ENCODE measurements around the gene VPS37B.
"Not testable (repeated sequence)": the region's sequence is repeated elsewhere in the genome, so short reads cannot be mapped to it uniquely, and the experiment has no call there.

Gene VPS37B, protein sequence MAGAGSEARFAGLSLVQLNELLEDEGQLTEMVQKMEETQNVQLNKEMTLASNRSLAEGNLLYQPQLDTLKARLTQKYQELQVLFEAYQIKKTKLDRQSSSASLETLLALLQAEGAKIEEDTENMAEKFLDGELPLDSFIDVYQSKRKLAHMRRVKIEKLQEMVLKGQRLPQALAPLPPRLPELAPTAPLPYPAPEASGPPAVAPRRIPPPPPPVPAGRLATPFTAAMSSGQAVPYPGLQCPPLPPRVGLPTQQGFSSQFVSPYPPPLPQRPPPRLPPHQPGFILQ

DNA sequence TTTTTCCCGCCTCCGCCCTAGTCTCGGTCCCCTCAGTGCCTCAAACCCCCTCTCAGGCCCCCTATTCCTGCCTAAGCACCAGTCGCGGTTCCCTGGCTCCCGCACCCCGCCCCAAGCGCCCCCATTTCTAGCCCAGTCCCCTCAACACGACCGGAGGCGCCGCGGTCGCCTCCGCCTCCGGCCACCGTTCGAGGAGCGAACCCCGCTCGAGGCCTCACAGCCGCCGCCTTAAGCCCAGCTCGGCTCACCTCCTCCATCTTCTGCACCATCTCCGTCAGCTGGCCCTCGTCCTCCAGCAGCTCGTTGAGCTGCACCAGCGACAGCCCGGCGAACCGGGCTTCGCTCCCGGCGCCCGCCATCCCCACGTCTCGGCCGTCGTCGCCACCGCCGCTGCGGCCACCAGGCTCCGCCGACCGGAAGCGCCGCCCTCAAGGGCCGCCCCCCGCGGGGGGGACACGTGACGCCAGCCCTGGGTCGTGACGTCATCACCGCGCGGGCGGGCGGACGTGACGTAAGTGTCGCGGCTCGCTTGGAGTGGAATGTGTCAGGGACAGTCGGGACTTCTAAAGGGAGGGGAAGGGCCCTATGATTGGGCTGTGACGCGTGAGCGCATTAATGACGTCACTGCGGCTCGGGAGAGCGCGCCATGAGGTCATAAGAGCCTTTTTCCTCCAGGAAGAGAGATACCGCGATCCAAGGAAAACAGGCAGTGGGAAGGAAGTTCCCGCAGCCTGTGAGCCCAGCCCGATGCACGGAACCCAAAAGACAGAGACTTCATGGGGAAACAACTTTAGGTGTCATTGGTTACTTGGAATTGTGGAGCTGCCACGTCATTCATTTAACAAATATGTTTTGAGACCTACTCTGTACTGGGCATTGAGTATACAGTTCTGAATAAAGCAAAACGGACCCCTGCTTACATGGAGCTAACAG, at the start of gene VPS37B:
Gene VPS37B, minus strand, starts transcription at position 421 of the 933 bp plus-strand sequence. Its CDS starts 62 bp downstream, at position 359.
- ATAC-seq: peak; percentile 72
- peak; percentile 85 to 94 for DNase-seq
- Mint-ChIP-seq H3K27me3 (no peaks in the 10 kb centered on the region), H3K4me3 (peak within 1 kb of the TSS; percentile 88 to 94), H3K9me3 (peaks cover 7 to 9% of the 10 kb centered on the region in 2 donors), H3K27ac (peak within 1 kb of the TSS; percentile 84 to 96), H3K4me1 (peaks cover 99% of the 10 kb centered on the region)

DNA sequence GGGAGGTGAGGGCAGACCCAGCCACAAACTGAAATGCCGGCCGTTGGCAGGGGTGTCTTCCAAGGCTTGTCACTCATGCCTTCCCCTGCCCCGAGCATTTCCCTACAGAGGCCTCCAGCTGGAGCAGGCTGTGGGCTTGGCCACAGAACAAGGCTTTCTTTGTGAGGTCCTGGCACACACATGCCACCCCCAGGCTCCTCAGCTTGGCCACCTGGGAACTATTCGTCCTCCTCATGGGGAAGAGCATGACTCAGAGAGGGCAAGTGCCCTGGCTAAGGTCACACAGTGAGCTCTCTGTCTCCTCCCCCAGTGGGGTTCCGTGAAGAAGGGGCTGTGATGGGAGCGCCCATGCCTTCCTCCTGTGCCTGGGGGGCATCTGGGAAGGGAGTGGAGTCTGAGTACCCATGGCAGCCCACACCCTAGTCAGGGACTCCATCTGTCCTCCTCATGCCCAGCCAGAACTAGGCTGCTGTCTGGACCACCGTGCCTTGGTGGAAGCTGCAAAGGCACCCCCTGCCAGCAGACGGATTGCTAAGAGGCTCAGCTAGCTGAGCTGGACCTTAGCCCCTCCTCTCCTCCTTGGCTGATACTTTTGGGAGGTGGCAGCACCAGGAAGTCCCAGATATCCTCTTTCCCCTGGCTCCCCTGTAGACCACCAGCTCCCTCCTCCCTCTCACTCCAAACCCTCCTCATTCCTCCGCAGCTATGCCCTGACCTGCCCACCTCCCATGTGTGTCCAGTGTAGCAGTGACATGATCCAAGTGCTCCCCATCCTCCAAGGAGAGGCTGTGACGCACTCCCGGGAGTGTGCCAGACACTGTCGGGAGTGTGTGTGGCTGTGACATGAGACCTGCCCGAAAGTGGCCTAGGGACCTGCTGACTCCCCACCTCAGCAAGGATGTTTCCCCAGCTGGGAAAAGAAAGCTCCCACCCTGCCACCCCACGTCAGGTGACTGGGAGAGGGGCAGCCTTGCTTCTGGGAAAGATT, 49.0 kb upstream of the VPS37B start:
- DNase-seq (no peak), ATAC-seq (no peak)
- no peaks in the 10 kb centered on the region for H3K27me3 Mint-ChIP-seq
- H3K27ac Mint-ChIP-seq: peak overlapping the region; percentile 35 to 75
- peaks cover 49% of the 10 kb centered on the region for H3K4me1 Mint-ChIP-seq
- H3K9me3 Mint-ChIP-seq: no peaks in the 10 kb centered on the region
- H3K4me3 Mint-ChIP-seq: no peak overlapping the region

DNA sequence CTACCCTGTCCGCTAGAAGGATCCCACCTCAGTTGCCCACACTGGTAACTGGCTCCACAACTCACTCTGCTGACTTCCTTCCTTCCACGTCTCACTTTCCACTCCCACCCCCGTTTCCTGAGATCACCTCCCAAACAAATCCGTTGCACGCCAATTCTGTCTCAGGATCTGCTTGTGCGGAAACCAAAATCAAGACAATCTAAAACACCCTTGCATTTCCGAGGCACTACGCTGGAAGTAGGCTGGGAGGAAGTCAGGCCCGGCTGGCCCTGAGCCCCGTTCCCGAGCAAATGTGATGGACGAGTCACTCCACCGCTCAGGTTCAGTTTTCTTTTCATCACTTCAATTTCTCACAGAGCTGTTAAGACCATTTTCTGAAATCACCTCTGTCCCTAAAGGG, 47.3 kb upstream of the VPS37B start:
- no peak for ATAC-seq
- Mint-ChIP-seq H3K4me3 (no peak overlapping the region), H3K27ac (no peak overlapping the region), H3K27me3 (no peaks in the 10 kb centered on the region), H3K9me3 (no peaks in the 10 kb centered on the region), H3K4me1 (peaks cover 46% of the 10 kb centered on the region)
- no peak for DNase-seq

DNA sequence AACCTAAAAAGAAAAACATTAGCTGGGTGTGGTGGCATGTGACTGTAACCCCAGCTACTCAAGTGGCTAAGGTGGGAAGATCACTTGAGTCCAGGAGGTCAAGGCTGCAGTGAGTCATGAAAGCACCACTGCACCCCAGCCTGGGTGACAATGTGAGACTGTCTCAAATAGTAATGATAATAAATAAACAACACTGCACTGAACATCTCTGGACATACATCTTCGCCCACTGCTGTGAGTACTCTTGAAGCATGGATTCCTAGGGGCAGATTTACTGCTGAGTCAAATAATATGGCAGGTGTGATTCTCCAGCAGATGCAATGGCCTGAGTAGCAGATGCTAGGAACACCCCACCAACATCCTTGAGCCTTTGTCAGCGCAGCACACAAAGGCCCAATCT, 46.7 kb upstream of the VPS37B start:
- DNase-seq (no peak), ATAC-seq (no peak)
- Mint-ChIP-seq H3K4me3 (no peak overlapping the region), H3K27ac (no peak overlapping the region), H3K9me3 (no peaks in the 10 kb centered on the region), H3K27me3 (no peaks in the 10 kb centered on the region), H3K4me1 (peaks cover 40% of the 10 kb centered on the region)

DNA sequence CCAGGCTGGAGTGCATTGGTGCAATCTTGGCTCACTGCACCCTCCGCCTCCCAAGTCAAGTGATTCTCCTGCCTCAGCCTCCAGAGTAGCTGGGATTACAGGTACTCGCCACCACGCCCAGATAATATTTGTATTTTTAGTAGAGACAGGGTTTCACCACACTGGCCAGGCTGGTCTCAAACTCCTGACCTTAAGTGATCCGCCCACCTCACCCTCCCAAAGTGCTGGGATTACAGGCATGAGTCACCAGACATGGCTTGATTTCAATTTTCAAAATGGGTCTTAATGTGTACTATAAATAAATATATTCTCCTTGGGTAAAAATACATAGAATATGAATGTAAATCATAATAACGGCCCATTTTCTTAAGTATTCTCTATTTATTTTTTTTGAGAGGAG, 45.4 kb upstream of the VPS37B start:
- not testable (repeated sequence) for ATAC-seq, H3K27me3 Mint-ChIP-seq, DNase-seq, H3K4me3 Mint-ChIP-seq, H3K27ac Mint-ChIP-seq, H3K9me3 Mint-ChIP-seq
- peaks cover 27% of the 10 kb centered on the region for H3K4me1 Mint-ChIP-seq

DNA sequence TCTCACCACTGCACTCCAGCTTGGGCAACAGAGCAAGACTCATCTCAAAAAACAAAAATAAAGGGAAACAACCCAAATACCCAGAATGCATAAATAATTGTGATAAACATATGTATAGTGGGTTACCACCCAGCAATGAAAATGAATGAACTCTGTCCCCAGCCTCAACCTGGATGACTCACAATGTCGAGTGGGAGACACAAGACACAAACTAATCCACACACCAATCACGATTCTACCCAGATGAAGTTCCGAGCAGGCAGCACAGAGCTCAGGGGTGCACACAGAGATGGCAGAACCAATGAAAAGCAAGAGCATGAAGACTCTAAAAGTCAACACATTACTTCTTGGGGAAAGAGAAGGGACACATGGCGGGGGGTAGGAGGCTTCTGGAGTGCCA, 43.2 kb upstream of the VPS37B start:
- H3K27me3 Mint-ChIP-seq: no peaks in the 10 kb centered on the region
- ATAC-seq (no peak), DNase-seq (no peak)
- peaks cover 12% of the 10 kb centered on the region for H3K4me1 Mint-ChIP-seq
- peak overlapping the region in 1 of 2 donors; percentile 69 for H3K27ac Mint-ChIP-seq
- H3K9me3 Mint-ChIP-seq: no peaks in the 10 kb centered on the region
- H3K4me3 Mint-ChIP-seq: no peak overlapping the region

DNA sequence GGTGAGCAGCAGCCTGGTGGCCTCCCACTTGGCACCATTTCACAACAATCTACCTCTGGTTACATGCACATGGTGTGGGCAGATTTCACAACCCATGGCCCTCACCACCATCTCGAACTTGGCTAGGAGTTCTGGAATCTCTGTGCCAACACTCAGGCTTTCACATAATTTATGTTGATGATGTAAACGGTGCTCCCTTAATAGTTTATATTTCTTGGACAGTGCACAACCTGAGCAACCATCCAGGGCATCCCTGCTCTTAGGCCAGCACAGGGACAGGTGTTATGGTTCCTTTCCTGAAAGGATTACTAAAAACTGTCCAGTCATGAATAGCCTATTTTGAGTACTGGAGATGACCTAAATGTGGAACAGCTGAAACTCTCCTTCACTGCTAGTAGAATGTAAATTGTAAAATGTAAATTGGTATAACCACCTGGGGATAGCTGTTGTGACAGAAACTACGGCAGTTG, 41.7 kb upstream of the VPS37B start:
- H3K27ac Mint-ChIP-seq: peak overlapping the region in 1 of 2 donors; percentile 20

DNA sequence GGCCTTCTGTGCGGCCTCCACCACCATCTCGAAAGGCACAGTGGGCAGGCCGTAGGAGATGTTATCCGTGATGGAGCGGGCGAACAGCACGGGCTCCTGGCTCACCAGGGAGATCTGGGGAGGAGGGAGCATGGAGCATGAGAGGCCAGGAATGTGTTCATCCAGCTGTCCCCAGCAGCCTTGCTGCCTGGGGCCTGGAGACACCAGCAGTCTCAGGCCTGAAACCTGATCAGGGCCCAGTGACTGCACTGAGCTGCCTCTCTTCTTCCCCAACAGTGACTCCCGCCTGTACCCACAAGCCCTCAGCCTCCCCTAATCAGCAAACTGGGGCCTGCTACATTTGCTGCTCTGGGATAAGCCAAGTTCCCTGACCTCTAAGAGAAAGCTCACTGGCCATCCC, 39.4 kb upstream of the VPS37B start:
- Mint-ChIP-seq H3K4me1 (no peaks in the 10 kb centered on the region), H3K4me3 (no peak overlapping the region), H3K27ac (no peak overlapping the region), H3K9me3 (no peaks in the 10 kb centered on the region), H3K27me3 (no peaks in the 10 kb centered on the region)
- no peak for DNase-seq
- ATAC-seq: no peak

More for the DNA sequence above, 41.7 kb upstream of the VPS37B start:
- Mint-ChIP-seq H3K9me3 (no peaks in the 10 kb centered on the region), H3K4me3 (no peak overlapping the region), H3K4me1 (peaks cover under 1% of the 10 kb centered on the region), H3K27me3 (no peaks in the 10 kb centered on the region)
- DNase-seq (no peak), ATAC-seq (no peak)

DNA sequence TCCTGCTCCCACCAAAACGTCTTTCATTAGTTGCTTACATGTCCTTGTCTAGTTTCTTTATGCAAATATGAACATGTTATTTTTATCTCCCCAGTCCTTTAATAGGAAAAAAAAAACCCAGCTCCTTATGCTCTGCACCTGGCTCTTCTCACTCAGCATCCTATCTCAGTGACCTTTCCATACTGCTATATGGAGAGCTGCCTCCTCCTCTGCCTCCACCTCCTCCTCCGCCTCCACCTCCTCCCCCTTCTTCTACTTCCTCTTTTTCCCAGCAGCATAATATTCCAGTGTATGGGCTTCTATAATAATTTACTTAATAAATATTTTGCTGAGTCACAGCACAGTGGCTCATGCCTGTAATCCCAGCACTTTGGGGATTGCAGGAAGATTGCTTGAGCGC, 38.8 kb upstream of the VPS37B start:
- no peaks in the 10 kb centered on the region for H3K27me3 Mint-ChIP-seq
- no peak overlapping the region for H3K27ac Mint-ChIP-seq
- DNase-seq (no peak), ATAC-seq (no peak)
- H3K9me3 Mint-ChIP-seq: no peaks in the 10 kb centered on the region
- H3K4me1 Mint-ChIP-seq: no peaks in the 10 kb centered on the region
- H3K4me3 Mint-ChIP-seq: no peak overlapping the region

DNA sequence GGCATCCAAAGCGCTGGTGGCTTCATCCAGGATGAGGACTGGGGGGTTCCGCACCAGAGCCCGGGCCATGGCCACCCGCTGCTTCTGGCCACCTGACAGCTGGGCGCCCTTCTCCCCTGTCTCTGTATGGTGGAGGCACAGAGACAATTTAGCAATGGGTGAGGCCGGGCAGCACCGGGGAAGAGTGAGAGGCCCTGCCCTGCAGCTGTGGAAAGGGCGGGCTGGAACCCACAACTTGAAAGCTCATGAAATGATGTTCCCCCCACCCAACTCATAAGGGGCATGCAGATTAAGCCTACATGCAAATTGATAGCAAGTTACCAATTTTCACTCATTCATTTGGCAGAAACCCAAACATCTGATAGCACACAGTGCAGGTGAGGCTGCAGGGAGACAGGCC, 36.3 kb upstream of the VPS37B start:
- no peak overlapping the region for H3K4me3 Mint-ChIP-seq
- no peak overlapping the region for H3K27ac Mint-ChIP-seq
- DNase-seq (no peak), ATAC-seq (no peak)
- H3K9me3 Mint-ChIP-seq: no peaks in the 10 kb centered on the region
- H3K27me3 Mint-ChIP-seq: no peaks in the 10 kb centered on the region
- peaks cover 9% of the 10 kb centered on the region for H3K4me1 Mint-ChIP-seq

DNA sequence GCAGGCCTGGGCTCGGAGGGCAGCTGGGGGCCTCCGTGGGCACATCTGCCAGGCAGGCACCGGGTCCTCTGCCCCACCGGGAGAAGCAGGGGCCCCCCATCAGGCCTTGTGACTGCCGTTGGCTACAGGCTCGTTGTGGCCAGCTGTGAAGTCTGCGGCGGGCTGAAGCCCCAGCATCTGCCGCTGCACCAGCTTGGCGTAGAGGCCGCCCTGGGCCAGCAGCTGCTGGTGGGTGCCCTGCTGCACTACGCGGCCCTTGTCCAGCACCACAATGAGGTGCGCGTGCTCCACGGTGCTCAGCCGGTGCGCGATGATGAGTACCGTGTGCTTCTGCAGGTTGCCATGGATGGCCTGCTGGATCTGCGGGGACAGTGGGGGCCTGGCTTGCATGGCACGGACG, 33.9 kb upstream of the VPS37B start:
- H3K9me3 Mint-ChIP-seq: no peaks in the 10 kb centered on the region
- H3K4me1 Mint-ChIP-seq: peaks cover 17% of the 10 kb centered on the region
- no peak overlapping the region for H3K27ac Mint-ChIP-seq
- H3K4me3 Mint-ChIP-seq: no peak overlapping the region
- ATAC-seq: no peak
- DNase-seq: no peak
- no peaks in the 10 kb centered on the region for H3K27me3 Mint-ChIP-seq

DNA sequence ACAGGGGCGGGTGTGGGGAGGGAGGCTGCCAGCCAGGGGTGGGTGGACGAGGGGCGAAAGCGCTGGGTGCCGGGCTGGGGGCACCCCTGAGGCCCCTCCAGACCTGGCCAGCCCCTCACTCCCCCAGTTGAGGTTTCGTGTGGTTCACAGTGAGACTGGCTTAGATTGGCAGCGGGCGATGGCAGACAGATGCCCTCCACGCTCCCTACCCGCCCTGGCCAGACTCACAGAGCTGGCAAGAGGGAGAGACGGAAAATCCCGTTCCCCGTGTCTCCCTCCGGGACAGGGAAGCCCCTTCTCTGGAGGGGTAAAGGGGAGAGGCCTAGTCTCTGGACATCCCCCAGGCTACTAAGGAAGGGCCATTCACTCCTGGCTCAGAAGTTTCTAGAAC, 33.2 kb upstream of the VPS37B start:
- Mint-ChIP-seq H3K27me3 (no peaks in the 10 kb centered on the region), H3K9me3 (no peaks in the 10 kb centered on the region), H3K27ac (no peak overlapping the region), H3K4me1 (peaks cover 17% of the 10 kb centered on the region), H3K4me3 (no peak overlapping the region)
- DNase-seq (no peak), ATAC-seq (peak; percentile 49)

DNA sequence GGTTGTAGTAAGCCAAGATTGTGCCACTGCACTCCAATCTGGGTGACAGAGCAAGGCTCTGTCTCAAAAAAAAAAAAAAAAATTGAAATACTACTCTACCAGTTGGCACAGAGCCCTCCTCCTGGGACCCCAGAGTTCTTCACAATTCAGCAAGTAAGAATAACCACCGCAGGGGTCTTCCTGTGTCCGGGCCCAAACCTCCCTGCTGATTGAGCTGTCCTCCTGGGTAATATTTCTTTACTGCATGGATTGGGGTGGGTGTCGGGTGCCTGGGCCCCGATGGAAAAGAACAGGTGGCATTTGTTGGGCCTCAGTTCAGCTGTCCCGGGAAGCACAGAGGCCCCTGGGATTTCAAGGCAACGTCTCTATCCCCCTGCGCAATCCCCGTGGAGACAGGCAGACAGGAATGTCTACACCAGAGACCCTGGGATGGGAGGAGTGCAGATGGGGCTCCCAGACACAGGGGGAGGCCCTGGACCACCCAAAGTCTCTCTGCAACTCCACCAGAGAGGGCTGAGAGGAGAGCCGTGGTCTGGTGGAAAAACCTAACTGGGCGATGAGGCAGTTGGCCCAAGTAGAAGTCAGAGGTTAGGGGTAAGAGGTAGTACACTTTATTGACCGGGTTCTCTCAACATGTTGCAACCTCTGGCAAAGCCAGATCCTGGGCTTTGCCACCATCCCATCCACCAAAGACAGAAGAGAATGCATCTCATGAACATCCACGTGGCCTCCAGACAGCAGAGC, 32.7 kb upstream of the VPS37B start:
- H3K27me3 Mint-ChIP-seq: no peaks in the 10 kb centered on the region
- no peak overlapping the region for H3K27ac Mint-ChIP-seq
- peak; percentile 18 for ATAC-seq
- H3K4me3 Mint-ChIP-seq: no peak overlapping the region
- no peaks in the 10 kb centered on the region for H3K9me3 Mint-ChIP-seq
- H3K4me1 Mint-ChIP-seq: peaks cover 17% of the 10 kb centered on the region
- no peak for DNase-seq

DNA sequence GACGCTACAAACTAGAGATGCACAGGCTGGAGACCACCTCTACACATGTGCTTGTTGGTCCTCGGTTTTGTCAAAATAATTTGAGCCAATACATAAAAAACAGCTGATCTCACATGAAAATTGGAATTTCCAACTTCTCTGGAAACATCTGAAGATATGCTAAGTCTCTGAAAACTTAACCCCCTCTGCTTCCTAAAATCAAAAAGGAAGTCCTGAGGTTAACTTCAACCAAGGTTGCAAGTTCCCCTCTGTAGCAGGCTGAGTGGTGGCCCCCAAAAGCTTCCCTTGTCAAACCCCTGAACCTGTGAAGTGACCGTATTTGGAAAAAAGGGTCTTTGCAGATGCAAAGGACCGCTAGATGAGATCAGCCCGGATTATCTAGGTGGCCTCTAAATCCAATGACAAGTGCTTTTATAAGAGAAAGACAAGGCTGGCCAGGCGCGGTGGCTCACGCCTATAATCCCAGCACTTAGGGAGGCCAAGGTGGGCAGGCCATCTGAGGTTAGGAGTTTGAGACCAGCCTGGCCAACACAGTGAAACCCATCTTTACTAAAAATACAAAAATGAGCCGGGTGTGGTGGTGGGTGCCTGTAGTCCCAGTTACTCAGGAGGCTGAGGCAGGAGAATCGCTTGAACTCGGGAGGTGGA, 32.0 kb upstream of the VPS37B start:
- H3K4me3 Mint-ChIP-seq: no peak overlapping the region
- peaks cover 17% of the 10 kb centered on the region for H3K4me1 Mint-ChIP-seq
- DNase-seq: no peak
- no peak overlapping the region for H3K27ac Mint-ChIP-seq
- no peak for ATAC-seq
- H3K9me3 Mint-ChIP-seq: no peaks in the 10 kb centered on the region
- no peaks in the 10 kb centered on the region for H3K27me3 Mint-ChIP-seq
